ENCODE measurements around the gene PDS5B. TPM values are rescaled to one million over a fixed set of nuclear protein-coding genes. Genes with fewer than 3 reads are reported as not detected.
"Not testable (repeated sequence)": the region's sequence is repeated elsewhere in the genome, so short reads cannot be mapped to it uniquely, and the experiment has no call there.

The PDS5B gene
- polyA plus RNA-seq, 4 donors, result 6.5 to 26.5 (median 7.8) TPM

DNA sequence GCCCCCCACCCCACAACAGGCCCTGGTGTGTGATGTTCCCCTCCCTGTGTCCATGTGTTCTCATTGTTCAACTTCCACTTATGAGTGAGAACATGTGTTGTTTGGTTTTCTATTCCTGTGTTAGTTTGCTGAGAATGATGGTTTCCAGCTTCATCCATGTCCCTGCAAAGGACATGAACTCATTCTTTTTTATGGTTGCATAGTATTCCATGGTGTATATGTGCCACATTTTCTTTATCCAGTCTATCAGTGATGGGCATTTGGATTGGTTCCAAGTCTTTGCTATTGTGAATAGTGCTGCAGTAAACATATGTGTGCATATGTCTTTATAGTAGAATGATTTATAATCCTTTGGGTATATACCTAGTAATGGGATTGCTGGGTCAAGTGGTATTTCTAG lies 142.8 kb downstream of the PDS5B start:
- H3K36me3 ChIP-seq (ENCODE audit: control insufficient read depth in 3 of 3, insufficient read depth in 2 of 3, low read depth in 1 of 3, low read length in 3 of 3); H3K4me1 ChIP-seq (ENCODE audit: control insufficient read depth in 3 of 3, insufficient read depth in 2 of 3, low read depth in 1 of 3, low read length in 2 of 3); H3K4me3 ChIP-seq (ENCODE audit: low read depth in 1 of 3, low read length in 3 of 3); H3K9me3 ChIP-seq (ENCODE audit: control insufficient read depth in 2 of 2, insufficient read depth in 1 of 2, low read depth in 1 of 2, low read length in 1 of 2); DNase-seq; FAIRE-seq; H3K27ac ChIP-seq (ENCODE audit: low read depth in 1 of 3, low read length in 2 of 3); H3K27me3 ChIP-seq (ENCODE audit: control insufficient read depth in 3 of 3, insufficient read depth in 3 of 3, low read length in 3 of 3): not testable (repeated sequence)

- DNase-seq, result no peak
- H3K9me3 ChIP-seq (ENCODE audit: control insufficient read depth in 2 of 2, insufficient read depth in 1 of 2, low read depth in 1 of 2, low read length in 1 of 2), result no peaks in the 10 kb centered on the region
- peak overlapping the region in 1 of 3 donors; percentile 49 for H3K27ac ChIP-seq (ENCODE audit: low read depth in 1 of 3, low read length in 2 of 3)
- H3K36me3 ChIP-seq (ENCODE audit: control insufficient read depth in 3 of 3, insufficient read depth in 2 of 3, low read depth in 1 of 3, low read length in 3 of 3), result peaks cover 0 to 3% (median 0%) of the 10 kb centered on the region in 3 donors
- FAIRE-seq, result no peak
- no peaks in the 10 kb centered on the region for H3K27me3 ChIP-seq (ENCODE audit: control insufficient read depth in 3 of 3, insufficient read depth in 3 of 3, low read length in 3 of 3)
- WGBS, 3 donors, result 58 to 75% (median 60%) methylated on average over 3 of the region's 3 CpGs
- H3K4me3 ChIP-seq (ENCODE audit: low read depth in 1 of 3, low read length in 3 of 3), result no peak overlapping the region
- H3K4me1 ChIP-seq (ENCODE audit: control insufficient read depth in 3 of 3, insufficient read depth in 2 of 3, low read depth in 1 of 3, low read length in 2 of 3), result peaks cover 0 to 4% (median 0%) of the 10 kb centered on the region in 3 donors
Observed at GRCh38 chr13:32731074-32731473, 144.8 kb downstream of the PDS5B start.

- peaks cover 0 to 3% (median 0%) of the 10 kb centered on the region in 3 donors for H3K36me3 ChIP-seq (ENCODE audit: control insufficient read depth in 3 of 3, insufficient read depth in 2 of 3, low read depth in 1 of 3, low read length in 3 of 3)
- DNase-seq, result no peak
- no peaks in the 10 kb centered on the region for H3K9me3 ChIP-seq (ENCODE audit: control insufficient read depth in 2 of 2, insufficient read depth in 1 of 2, low read depth in 1 of 2, low read length in 1 of 2)
- no peaks in the 10 kb centered on the region for H3K27me3 ChIP-seq (ENCODE audit: control insufficient read depth in 3 of 3, insufficient read depth in 3 of 3, low read length in 3 of 3)
- peaks cover 0 to 4% (median 0%) of the 10 kb centered on the region in 3 donors for H3K4me1 ChIP-seq (ENCODE audit: control insufficient read depth in 3 of 3, insufficient read depth in 2 of 3, low read depth in 1 of 3, low read length in 2 of 3)
- H3K4me3 ChIP-seq (ENCODE audit: low read depth in 1 of 3, low read length in 3 of 3), result no peak overlapping the region
- no peak for FAIRE-seq
- 54 to 85% (median 75%) methylated on average over 2 of the region's 2 CpGs for WGBS, 3 donors
- H3K27ac ChIP-seq (ENCODE audit: low read depth in 1 of 3, low read length in 2 of 3), result peak overlapping the region in 1 of 3 donors; percentile 49
Observed at GRCh38 chr13:32731576-32731975, 145.3 kb downstream of the PDS5B start.

DNA sequence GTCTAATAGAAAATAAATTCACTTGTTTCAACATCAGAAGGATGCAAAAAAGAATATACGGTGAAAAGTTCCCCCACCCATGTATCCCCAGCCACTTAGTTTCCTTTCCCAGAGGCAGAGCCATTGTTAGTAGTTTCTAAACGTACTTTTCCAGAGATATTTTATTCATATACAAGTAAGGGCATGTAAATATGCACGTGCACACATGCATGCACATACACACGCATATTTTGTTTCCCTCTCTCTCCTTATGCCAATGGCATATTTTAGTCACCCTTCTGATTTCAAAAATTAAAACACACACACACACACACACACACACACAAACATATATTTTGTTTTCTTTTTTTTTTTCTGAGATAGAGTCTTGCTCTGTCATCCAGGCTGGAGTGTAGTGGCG lies 147.4 kb downstream of the PDS5B start:
- no peak overlapping the region for H3K4me3 ChIP-seq (ENCODE audit: low read depth in 1 of 3, low read length in 3 of 3)
- no peak overlapping the region for H3K27ac ChIP-seq (ENCODE audit: low read depth in 1 of 3, low read length in 2 of 3)
- H3K9me3 ChIP-seq (ENCODE audit: control insufficient read depth in 2 of 2, insufficient read depth in 1 of 2, low read depth in 1 of 2, low read length in 1 of 2), result no peaks in the 10 kb centered on the region
- H3K27me3 ChIP-seq (ENCODE audit: control insufficient read depth in 3 of 3, insufficient read depth in 3 of 3, low read length in 3 of 3), result no peaks in the 10 kb centered on the region
- DNase-seq, result no peak
- peaks cover 0 to 3% (median 0%) of the 10 kb centered on the region in 3 donors for H3K36me3 ChIP-seq (ENCODE audit: control insufficient read depth in 3 of 3, insufficient read depth in 2 of 3, low read depth in 1 of 3, low read length in 3 of 3)
- peaks cover 0 to 4% (median 0%) of the 10 kb centered on the region in 3 donors for H3K4me1 ChIP-seq (ENCODE audit: control insufficient read depth in 3 of 3, insufficient read depth in 2 of 3, low read depth in 1 of 3, low read length in 2 of 3)
- FAIRE-seq, result no peak
- WGBS, 3 donors, result 89 to 97% (median 92%) methylated on average over 5 of the region's 5 CpGs

GRCh38 chr13:32734511-32734910 lies 148.3 kb downstream of the PDS5B start:
- no peak for FAIRE-seq
- WGBS, 3 donors, result 97 to 100% (median 97%) methylated on average over 1 of the region's 1 CpG

GRCh38 chr13:32735859-32736258 lies 149.6 kb downstream of the PDS5B start:
- Histone ChIP-seq H3K27me3 (ENCODE audit: control insufficient read depth in 3 of 3, insufficient read depth in 3 of 3, low read length in 3 of 3) (no peaks in the 10 kb centered on the region), H3K36me3 (ENCODE audit: control insufficient read depth in 3 of 3, insufficient read depth in 2 of 3, low read depth in 1 of 3, low read length in 3 of 3) (peaks cover 0 to 3% (median 0%) of the 10 kb centered on the region in 3 donors), H3K4me3 (ENCODE audit: low read depth in 1 of 3, low read length in 3 of 3) (no peak overlapping the region), H3K4me1 (ENCODE audit: control insufficient read depth in 3 of 3, insufficient read depth in 2 of 3, low read depth in 1 of 3, low read length in 2 of 3) (peaks cover 0 to 4% (median 0%) of the 10 kb centered on the region in 3 donors), H3K9me3 (ENCODE audit: control insufficient read depth in 2 of 2, insufficient read depth in 1 of 2, low read depth in 1 of 2, low read length in 1 of 2) (no peaks in the 10 kb centered on the region), H3K27ac (ENCODE audit: low read depth in 1 of 3, low read length in 2 of 3) (peak overlapping the region in 1 of 3 donors; percentile 77)
- FAIRE-seq, result no peak
- DNase-seq, result peak in 1 of 2 donors; percentile 23

More at GRCh38 chr13:32734511-32734910, 148.3 kb downstream of the PDS5B start:
- Histone ChIP-seq H3K9me3 (ENCODE audit: control insufficient read depth in 2 of 2, insufficient read depth in 1 of 2, low read depth in 1 of 2, low read length in 1 of 2) (no peaks in the 10 kb centered on the region), H3K27me3 (ENCODE audit: control insufficient read depth in 3 of 3, insufficient read depth in 3 of 3, low read length in 3 of 3) (no peaks in the 10 kb centered on the region), H3K36me3 (ENCODE audit: control insufficient read depth in 3 of 3, insufficient read depth in 2 of 3, low read depth in 1 of 3, low read length in 3 of 3) (peaks cover 0 to 3% (median 0%) of the 10 kb centered on the region in 3 donors), H3K27ac (ENCODE audit: low read depth in 1 of 3, low read length in 2 of 3) (no peak overlapping the region), H3K4me3 (ENCODE audit: low read depth in 1 of 3, low read length in 3 of 3) (no peak overlapping the region), H3K4me1 (ENCODE audit: control insufficient read depth in 3 of 3, insufficient read depth in 2 of 3, low read depth in 1 of 3, low read length in 2 of 3) (peaks cover 0 to 4% (median 0%) of the 10 kb centered on the region in 3 donors)
- no peak for DNase-seq

- no peaks in the 10 kb centered on the region for H3K27me3 ChIP-seq (ENCODE audit: control insufficient read depth in 3 of 3, insufficient read depth in 3 of 3, low read length in 3 of 3)
- FAIRE-seq (no peak), DNase-seq (peak in 1 of 2 donors; percentile 14)
- no peaks in the 10 kb centered on the region for H3K9me3 ChIP-seq (ENCODE audit: control insufficient read depth in 2 of 2, insufficient read depth in 1 of 2, low read depth in 1 of 2, low read length in 1 of 2)
- peak overlapping the region; percentile 20 to 77 (median 26) for H3K27ac ChIP-seq (ENCODE audit: low read depth in 1 of 3, low read length in 2 of 3)
- H3K4me3 ChIP-seq (ENCODE audit: low read depth in 1 of 3, low read length in 3 of 3), result no peak overlapping the region
- peaks cover 0 to 3% (median 0%) of the 10 kb centered on the region in 3 donors for H3K36me3 ChIP-seq (ENCODE audit: control insufficient read depth in 3 of 3, insufficient read depth in 2 of 3, low read depth in 1 of 3, low read length in 3 of 3)
- 3 to 21% (median 8%) methylated on average over 4 of the region's 4 CpGs for WGBS, 3 donors
- H3K4me1 ChIP-seq (ENCODE audit: control insufficient read depth in 3 of 3, insufficient read depth in 2 of 3, low read depth in 1 of 3, low read length in 2 of 3), result peaks cover 0 to under 1% (median 0%) of the 10 kb centered on the region in 3 donors
Observed at GRCh38 chr13:32736648-32737047, 150.4 kb downstream of the PDS5B start.

GRCh38 chr13:32737111-32737571 lies 150.9 kb downstream of the PDS5B start:
- DNase-seq (peak; percentile 64), FAIRE-seq (no peak)
- no peaks in the 10 kb centered on the region for H3K27me3 ChIP-seq (ENCODE audit: control insufficient read depth in 3 of 3, insufficient read depth in 3 of 3, low read length in 3 of 3)
- H3K9me3 ChIP-seq (ENCODE audit: control insufficient read depth in 2 of 2, insufficient read depth in 1 of 2, low read depth in 1 of 2, low read length in 1 of 2), result no peaks in the 10 kb centered on the region
- no peaks in the 10 kb centered on the region for H3K4me1 ChIP-seq (ENCODE audit: control insufficient read depth in 3 of 3, insufficient read depth in 2 of 3, low read depth in 1 of 3, low read length in 2 of 3)
- peak overlapping the region; percentile 77 to 85 (median 78) for H3K27ac ChIP-seq (ENCODE audit: low read depth in 1 of 3, low read length in 2 of 3)
- 0 to 2% (median 0%) methylated on average over 2 of the region's 2 CpGs for WGBS, 3 donors
- H3K36me3 ChIP-seq (ENCODE audit: control insufficient read depth in 3 of 3, insufficient read depth in 2 of 3, low read depth in 1 of 3, low read length in 3 of 3), result peaks cover 0 to 3% (median 0%) of the 10 kb centered on the region in 3 donors
- H3K4me3 ChIP-seq (ENCODE audit: low read depth in 1 of 3, low read length in 3 of 3), result peak overlapping the region in 2 of 3 donors; percentile 24 to 38

- Histone ChIP-seq H3K27ac (ENCODE audit: low read depth in 1 of 3, low read length in 2 of 3) (peak overlapping the region; percentile 77 to 85 (median 78)), H3K4me1 (ENCODE audit: control insufficient read depth in 3 of 3, insufficient read depth in 2 of 3, low read depth in 1 of 3, low read length in 2 of 3) (no peaks in the 10 kb centered on the region), H3K4me3 (ENCODE audit: low read depth in 1 of 3, low read length in 3 of 3) (peak overlapping the region in 1 of 3 donors; percentile 38), H3K27me3 (ENCODE audit: control insufficient read depth in 3 of 3, insufficient read depth in 3 of 3, low read length in 3 of 3) (no peaks in the 10 kb centered on the region), H3K9me3 (ENCODE audit: control insufficient read depth in 2 of 2, insufficient read depth in 1 of 2, low read depth in 1 of 2, low read length in 1 of 2) (no peaks in the 10 kb centered on the region), H3K36me3 (ENCODE audit: control insufficient read depth in 3 of 3, insufficient read depth in 2 of 3, low read depth in 1 of 3, low read length in 3 of 3) (peaks cover 0 to 3% (median 0%) of the 10 kb centered on the region in 3 donors)
- DNase-seq (peak; percentile 54 to 58), FAIRE-seq (peak; percentile 90)
- 33 to 45% (median 38%) methylated on average over 1 of the region's 1 CpG for WGBS, 3 donors
Observed at GRCh38 chr13:32737679-32738078, 151.4 kb downstream of the PDS5B start.
